GM19324 (cell line): ENCODE data around the gene ANKMY1.

ENCODE experiments used
- ATAC-seq: cut with Tn5 transposase; IDR thresholded peaks from one replicate; pipeline ENCODE4 v1.9.1; 2021; ENCODE audit warnings: mild to moderate bottlenecking, moderate library complexity; ENCODE audit not compliant: unreplicated experiment, low FRiP score

ANKMY1 gene

DNA sequence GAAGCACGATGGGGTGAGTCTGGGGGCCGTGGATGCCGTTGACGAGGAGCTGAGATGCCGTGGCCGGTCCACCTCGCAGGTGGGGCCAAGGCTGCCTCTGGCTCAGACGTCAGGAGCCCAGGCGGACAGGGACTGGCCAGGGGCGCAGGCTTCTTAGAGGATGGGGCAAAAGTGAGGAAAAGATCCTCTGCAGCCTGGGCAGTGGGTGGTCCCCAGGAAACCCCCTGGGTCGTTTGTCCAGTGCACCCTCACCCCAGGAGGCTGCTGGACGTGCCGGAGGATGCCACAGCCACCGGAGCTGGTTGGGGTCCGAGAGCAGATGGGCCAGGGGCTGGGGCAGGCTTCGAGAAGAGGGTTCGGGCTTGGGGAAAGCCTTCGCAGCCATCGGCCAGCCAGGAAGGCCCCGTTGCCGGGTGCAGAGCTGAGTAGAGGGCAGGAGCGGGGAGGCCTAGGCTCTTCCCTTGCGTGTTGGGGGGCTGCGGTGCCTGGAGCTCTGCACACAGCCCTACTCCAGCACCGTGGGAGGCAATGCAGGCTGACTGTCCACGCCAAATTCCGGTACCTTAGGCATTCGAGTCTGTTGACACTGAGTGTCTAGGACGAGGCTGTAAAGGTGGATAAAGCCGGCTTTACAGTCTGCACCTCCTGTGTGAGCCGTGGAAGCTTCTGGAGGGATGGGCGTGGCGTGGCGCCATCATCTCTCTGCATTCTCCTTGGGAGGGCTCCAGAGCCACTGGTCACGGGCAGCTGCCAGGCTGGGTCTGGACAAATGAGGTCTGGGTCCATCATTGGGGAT, 103.5 kb downstream of the ANKMY1 start:
- ATAC-seq = no peak

DNA sequence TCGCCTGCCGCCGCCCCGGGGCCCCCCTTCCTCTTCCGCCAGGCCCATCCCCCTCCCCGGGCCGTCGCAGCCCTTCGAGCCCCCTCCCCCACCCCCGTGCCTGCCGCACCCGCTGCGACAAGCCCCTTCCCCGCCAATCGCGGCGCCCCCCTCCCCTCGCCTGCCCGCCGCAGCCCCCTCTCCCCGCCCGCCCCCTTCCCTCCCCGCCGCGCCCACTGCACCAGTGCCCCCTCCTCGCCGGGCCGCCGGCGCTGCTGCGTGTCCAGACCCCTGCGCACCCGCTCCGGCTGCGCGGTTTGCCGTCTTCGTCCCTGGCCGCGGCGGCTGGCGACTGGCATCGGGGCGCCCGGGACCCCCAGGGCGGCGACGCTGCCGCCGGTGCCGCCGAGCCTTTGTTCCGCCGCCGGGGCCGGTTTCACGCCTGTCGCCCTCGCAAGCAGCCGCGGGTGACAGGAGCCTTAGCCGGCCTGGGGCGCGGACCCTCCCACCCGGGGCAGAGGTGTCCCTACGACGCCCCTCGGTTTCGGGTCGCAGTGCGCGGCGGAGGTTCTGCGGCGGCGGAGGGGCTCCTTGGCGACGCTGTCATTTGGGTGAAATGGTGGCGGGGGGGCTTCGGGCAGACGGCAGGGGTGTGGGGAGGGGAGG, 104.2 kb downstream of the ANKMY1 start:
- no peak for ATAC-seq

DNA sequence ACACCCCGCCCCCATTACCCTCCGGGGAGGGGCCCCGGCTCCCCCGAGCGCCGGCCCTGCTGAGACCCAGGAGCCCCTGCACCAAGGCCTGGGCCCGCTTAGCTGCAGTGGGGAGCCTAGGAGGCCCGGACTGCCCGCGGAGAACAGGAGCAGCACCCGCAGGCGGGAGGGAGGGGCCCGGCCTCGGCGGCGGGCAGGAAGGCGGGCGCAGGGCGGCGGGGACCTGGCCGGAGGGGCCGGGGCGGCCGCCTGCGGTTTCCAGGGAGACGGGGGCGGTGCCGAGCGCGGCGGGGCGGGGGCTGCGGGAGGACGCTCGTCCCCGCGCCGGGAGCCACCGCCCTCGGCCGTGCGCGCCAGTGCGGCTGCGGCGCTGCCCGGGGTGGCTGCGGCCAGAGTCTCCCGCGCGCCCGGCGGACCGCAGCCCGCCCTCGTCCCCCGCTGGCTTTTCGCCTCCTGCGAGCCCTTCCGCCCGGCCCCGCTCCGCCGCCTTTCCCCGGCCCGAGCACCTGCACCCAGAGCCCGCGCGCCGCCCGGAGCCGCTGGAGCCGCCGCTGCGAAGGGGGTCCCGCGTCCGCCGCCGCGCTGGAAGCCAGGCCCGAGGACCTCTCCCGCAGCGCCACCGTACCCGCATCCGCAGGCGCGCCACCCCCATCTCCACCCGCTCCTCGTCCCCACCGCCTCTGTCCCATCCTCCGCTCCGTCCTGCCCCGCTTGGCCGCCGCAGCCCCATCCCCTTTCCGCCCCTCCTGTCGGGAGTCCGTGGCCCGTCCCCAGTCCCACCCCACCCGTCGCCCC, 105.1 kb downstream of the ANKMY1 start:
- ATAC-seq = no peak

DNA sequence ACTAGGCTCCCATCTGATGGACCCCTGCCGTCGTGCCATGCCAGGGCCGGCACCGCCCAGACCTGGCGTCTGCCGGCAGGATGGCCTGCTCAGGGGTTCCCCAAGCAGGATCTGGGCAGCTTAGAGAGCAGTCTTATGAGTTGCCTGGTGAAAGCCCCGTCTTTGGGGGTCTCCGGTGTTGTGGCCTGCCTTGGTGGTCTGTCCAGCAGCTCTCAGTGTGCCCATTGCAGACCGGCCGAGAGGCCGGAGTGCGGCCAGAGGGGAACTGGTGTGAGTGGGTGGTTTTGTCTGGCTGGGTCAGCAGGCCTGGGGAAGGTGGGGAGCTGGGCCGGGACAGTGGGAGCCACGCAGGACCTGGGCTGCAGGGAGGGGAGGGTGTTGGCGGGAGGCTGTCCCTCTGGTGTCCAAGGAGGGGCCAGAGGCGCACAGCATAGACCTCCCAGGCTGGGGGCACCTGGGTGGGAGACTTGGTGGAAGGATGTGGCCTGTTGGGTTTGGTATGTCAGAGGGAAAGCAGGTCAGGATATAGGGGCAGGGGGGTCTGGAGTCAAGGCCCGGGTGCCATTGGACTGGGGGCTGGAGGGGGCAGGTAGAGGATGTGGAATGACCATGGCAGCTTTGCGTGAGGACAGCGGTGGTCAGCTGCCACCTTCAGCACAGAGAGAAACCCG, 105.9 kb downstream of the ANKMY1 start:
- ATAC-seq = no peak

DNA sequence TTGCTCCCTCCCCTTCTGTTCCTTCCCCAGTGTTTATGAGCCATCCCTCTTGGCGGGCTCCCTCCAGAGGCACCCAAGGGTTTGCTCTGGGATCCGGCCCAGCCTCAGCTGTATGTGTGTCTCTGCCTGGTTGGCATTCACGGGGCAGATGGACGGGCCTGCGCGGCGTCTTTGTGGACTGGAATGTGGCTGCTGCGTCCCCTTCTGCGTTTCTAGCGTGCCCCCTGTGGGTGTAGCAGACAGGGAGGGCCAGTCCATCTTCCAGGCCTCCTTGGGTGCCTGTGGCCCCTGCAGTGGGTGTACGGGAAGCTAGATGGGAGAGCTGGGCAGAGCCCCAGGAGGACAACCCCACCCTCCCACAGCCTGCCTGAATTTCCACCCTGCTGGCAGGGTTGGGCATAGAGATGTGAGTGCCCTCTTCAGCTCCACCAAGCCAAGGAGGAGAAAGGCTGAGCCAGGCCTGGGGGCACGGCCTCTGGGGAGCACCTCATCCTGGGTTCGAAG, 106.6 kb downstream of the ANKMY1 start:
- ATAC-seq = no peak

DNA sequence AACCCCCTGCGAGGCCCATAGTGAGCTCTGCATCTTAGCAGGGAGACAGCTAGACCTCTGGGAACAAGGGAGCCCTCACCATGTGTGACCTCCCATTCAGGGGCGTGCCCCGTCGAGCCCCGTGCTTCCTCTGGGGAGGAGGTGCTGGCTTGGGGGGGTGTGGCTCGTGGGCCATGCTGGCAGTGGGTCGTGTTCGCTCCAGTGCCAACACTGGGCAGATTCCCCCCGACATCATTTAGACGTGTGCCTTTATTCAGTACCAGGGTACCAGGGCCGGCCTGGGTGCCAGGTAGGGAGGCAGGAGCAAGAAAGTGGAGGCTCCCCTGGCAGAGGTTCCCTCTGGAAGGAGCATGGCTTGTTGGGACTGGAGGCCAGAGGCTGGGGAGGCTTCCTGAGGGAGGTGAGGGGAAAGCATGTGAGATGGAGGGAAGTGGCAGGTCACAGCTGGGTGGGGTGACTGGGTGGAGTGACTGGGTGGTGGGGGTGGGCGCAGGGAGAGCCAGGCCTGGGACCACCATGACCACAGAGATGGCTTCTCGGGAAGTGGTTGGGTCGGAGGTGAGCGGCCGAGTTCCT, 107.2 kb downstream of the ANKMY1 start:
- no peak for ATAC-seq

DNA sequence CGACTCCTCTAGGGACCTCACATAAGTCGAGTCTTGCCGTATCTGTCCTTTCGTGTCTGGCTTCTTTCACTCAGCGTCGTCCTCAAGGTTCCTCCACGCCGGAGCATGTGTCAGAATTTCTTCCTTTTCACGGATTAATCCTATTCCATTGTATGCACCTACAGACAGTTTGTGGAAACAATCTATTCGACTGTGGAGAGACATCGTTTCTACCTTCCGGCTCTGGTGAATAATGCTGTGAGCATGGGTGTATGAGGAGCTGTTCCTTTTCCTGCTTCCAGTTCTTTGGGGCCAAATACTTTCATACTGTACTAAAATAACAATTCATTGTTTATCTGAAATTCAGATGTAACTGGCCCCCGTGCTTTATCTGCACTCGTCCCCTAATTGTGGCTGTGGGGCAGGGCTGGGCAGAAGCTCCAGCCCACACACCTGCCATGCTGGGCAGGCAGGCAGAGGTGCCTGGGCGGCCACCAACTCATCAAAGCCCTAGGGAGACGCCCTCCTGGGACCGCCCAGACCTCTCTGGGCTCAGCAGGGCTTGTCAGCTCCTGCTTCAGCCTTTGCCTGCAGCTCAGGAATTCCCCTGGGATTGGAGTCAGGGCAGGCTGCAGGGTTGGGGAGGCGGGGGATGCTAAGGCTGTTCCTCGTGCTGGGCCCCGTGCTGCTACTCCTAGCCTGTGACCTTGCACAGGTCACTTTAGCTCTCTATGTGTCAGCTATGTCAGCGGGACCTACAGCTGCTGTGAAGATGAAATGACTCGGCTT, 107.8 kb downstream of the ANKMY1 start:
- ATAC-seq = no peak

DNA sequence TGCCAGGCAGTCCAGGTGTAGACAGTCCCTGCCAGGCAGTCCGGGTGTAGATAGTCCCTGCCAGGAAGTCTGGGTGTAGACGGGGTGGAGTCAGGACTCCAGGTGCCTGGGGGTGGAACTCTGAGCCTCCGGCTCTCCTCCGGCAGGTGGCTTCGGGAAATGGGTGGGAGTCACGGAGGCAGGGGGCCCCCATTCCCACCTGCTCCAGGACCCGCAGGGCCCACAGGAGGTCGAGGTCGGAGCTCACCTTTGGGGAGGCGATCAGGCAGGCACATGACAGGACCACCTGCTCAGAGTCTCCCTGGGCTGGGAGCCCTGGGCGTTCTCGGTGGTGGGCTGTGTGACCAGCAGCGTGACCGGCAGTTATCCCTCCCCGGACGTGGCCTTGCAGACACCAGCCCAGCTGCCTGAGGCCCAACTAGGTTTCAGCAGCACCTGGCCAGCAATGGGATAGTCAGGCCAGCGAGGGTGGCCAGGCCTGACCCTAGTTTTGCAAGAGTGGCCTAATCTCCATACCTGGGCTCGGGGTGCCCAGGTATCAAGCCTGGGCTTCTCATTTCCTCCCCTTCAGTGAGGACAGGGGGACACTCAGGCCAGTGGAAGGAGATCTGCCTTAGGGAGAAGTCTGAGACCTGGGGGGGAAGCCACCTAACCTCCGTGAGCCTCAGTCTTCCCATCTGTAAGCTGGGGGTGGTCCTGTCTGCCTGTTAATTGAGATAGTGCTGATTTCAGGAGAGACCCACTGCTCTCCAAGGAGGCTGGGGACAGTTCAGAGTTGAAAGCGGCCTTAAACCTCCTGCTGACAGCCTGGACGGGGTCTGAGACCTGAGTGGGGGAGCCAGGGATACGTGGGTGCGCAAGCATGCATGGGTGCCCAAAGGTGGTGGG, 109.2 kb downstream of the ANKMY1 start:
- no peak for ATAC-seq

DNA sequence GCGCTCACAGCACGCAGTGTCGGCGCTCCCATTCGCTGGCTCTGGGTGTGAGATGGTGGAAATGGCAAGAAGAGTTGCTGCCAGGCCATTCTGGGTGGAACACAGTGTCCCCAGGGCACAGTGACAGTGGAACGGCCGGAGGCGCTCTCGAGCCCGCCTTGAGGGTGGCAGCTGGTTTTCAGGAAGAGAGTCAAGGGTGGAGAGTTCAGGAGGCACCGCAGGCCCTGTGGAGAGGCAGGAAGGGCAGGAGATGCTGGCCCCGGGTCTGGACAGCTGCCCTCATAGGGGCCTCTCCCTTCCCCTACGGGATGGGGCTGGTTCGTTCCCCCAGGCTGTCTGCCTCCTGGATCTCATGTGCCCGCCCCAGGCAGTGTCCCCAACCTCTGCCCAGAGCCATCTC, 109.9 kb downstream of the ANKMY1 start:
- ATAC-seq = no peak

DNA sequence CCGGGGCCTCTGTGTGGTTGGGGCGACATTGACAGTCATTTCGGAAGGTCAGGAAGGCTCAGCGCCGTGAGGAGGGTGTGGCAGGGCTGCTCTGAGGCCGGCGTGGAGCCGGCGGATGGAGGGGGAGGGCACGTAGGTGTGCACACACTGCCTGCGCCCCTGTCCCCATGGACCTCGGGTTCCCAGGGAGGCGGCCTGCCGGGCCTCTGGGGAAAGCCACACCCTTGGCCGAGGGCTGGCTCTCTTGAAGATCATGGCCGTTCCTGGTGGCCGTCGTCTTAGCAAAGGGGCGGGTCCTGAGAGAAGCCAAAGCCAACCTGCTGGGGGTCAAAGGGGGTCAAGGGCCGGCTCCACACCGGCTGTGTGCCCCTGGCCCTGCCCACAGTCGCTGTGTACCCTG, 110.5 kb downstream of the ANKMY1 start:
- no peak for ATAC-seq

DNA sequence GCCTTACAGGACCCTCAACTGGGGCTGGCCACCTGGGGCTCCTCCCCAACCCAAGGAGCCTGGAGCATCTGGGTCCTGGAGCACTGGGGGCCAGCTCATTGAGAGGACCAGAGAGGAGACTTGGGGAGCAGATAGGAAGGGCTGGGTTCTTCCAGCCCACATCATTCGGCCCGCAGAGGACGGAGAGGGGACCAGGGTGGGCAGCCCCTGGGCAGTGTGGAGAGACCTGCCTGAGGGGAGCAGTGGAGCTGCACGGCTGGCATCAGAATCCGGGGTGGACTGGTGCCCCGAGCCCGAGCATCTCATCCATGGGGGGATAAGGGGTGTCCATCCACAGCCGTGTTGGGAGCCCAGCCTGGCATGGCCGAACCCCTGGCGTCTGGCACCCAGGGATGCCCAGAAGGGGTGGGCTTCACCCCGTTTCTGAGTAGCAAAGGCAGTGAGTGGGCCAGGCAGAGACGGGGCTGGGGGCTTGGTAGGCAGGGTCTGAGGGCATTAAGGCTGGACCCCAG, 111.1 kb downstream of the ANKMY1 start:
- ATAC-seq = no peak

DNA sequence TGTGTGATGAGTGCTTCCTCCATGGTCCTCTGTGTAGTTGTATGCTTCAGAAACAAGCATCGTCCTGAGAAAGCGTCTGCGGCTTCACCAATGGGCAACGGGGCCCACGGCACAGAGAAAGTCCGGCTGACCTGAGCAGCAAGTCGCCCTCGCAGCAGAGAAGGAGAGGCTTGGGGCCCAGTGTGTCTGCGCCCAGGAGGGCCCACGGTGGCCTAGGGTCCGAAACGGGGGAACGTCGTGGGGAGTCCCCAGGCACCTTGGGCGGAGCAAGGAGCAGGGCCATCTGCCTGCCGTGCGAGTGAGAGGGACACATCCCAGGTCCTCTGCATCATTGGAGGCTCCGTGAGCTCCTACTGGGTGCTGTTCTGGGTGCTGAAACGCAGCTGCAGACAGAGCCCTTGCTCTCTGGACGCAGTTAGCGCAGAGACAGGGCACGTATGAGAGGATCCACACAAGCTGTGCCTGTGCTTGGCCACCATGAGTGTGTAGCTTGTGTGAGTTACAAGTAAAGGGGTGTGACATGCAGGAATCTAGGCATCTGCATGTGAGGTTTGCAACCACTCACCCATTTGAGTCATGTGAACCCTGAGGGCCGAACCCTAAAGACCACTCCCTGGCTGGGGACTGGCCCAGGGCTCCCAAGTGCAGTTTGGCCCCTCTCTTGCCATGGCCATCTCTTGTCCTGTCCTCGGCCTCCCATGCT, 111.7 kb downstream of the ANKMY1 start:
- no peak for ATAC-seq

DNA sequence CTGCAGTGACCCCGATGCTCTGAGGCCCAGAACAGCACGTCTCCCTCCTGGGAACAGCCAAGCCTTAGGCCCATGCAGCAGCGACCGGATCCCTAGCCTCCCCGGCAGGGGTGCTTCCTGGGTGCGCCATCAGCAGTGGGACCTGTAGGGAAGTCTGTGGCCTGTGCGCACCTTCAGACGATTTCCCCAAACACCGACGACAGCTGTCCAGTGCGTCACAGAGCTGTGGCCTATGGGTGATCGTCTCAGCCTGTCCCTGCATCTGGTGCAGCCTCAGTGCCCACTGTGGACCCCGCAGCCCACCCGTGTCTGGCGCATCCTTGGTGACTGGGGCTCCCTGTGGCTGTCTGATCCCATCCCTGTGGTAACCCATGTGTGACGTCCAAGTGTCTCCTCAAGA, 113.3 kb downstream of the ANKMY1 start:
- ATAC-seq = no peak

DNA sequence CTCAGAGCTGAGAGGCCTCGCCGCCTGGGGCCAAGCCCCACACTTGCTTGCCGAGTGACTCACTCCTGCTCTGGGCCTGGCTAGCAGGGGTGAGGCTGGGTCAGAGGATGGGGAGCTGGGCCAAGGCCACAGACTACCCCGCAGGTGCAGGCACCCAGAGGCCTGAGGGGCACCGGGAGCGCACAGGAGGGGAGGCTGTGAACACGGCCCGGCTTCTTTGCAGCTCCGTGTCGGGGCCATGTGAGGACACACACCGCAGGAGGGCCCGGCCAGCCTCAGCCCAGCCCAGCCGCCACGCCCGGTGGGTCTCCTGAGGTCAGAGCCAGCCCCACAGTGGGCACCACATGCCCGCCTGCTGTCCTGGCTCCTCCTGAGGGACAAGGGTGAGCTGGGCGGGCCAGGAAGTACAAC, 113.9 kb downstream of the ANKMY1 start:
- no peak for ATAC-seq

DNA sequence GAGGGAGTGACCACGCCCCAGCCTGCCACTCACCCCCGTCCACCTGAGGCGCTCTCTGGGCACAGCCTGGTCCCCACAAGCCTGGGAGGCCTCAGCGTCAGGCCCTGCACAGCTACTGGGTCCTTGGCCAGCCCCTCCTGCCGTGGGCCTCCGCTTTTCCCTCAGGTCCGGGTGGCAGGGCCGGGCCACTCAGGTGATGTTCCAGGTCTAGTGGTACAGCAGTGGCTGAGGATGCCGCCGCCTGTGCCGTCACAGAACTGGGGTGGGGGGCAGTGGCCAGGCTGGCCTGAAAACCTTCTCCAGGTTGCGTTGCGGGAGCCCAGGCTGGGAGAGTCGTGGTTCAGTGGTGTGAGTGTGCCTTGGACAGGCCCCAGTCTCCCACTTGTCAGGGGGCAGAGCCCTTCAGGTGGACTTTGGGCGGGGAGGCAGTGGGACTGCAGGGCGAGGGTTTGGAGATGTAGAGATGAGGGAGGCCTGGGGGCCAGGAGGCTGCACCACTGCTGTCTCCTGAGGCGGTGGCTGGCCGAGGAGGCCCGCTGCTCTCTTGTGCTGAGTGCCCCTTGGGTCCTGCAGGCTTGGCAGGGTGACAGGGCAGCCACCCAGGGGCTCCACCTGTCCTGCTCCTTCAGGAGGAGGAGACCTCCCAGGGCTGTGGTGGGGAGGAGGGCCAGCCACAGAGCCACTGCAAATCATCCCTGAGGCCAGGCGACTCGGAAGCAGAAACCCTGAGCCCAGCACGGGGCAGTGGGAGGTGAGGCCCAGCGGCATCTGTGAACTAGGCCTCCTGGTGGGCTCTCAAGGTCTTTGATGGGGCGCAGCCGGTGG, 114.7 kb downstream of the ANKMY1 start:
- ATAC-seq = no peak

DNA sequence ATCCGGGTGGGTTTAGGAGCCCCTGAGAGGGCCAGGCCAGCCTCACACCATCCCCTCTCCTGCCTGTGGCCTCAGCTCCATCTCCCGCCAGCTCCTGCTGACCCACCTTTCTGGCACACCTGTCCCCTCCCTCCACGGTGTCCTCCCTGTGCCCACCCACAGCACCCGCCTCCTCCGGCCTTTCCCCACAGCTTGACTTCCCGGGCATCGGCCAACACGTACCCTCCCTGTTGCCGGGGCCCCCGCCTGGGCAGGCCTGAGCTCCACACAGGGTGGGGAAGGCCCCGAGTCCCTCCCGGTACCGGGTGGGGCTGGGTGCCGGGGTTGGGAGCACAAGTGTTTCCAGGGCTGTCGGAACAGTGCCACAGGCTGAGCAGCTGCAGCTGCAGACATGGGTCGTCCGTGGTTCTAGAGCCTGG, 115.8 kb downstream of the ANKMY1 start:
- no peak for ATAC-seq
